GM12878 (cell line): ENCODE data around the gene NKTR. TPM values are rescaled to one million over a fixed set of nuclear protein-coding genes. Genes with fewer than 3 reads are reported as not detected.

Source experiments
- ATAC-seq: fragments of 200-7000 bp; cut with Tn5 transposase; 3 replicates; pipeline ENCODE4 v1.9.1; 2020; ENCODE audit warnings: mild to moderate bottlenecking, moderate library complexity
- BruUV-seq: library from RNA; stranded (reverse); fragments of 400-500 nt; replicated peaks from 2 replicates; lab custom pipeline; 2021; lab: Mats Ljungman, UMichigan
- CTCF ChIA-PET: fragments of 300-600 bp; sonication (Branson Sonifier 250); formaldehyde crosslinking; extraction: SDS; loops from one replicate; lab custom pipeline; 2021; ENCODE audit warnings: inconsistent platforms; lab: Yijun Ruan, JAX
- POLR2A ChIA-PET: fragments of 350-600 bp; formaldehyde crosslinking; extraction: SDS; loops from one replicate; lab custom pipeline; 2021; ENCODE audit warnings: inconsistent platforms; lab: Charles Lee
- RAD21 ChIA-PET: fragments of 300-600 bp; sonication (Branson Sonifier 250); formaldehyde crosslinking; loops from one replicate; lab custom pipeline; 2023; ENCODE audit warnings: antibody characterized with exemption; ENCODE audit not compliant: unreplicated experiment; lab: Charles Lee
- SMC1A ChIA-PET: fragments of 300-600 bp; sonication (Branson Sonifier 250); formaldehyde crosslinking; loops from one replicate; lab custom pipeline; 2023; ENCODE audit not compliant: unreplicated experiment, uncharacterized antibody; lab: Charles Lee
- DNase-seq: peaks from one replicate; pipeline ENCODE4 v3.0.0-alpha.2; 2011; ENCODE audit warnings: low read depth, low spot score
- FAIRE-seq: peaks from 3 replicates; lab custom pipeline; 2011; peaks lifted over from hg19 to GRCh38; lab: Jason Lieb, UNC
- H2AFZ ChIP-seq: 2 replicates; pipeline ENCODE4 v1.6.0; 2011; ENCODE audit warnings: low read depth, low read length, control low read depth; ENCODE audit not compliant: control insufficient read depth
- H3K27ac ChIP-seq: 2 replicates; pipeline ENCODE4 v1.5.1; 2011; ENCODE audit warnings: control low read depth; ENCODE audit not compliant: control insufficient read depth, insufficient read depth
- H3K27me3 ChIP-seq, 2 experiments: replicated peaks in 1 of 2; 2 replicates each; pipeline versions ENCODE4 v1.6.0 to v1.6.1; 2011; ENCODE audit warnings: low read length in 1 of 2; ENCODE audit not compliant: control insufficient read depth in 2 of 2, insufficient read depth in 2 of 2
- H3K36me3 ChIP-seq, 2 experiments: 2 replicates each; pipeline ENCODE4 v1.5.1; 2011; ENCODE audit warnings: low read length in 1 of 2; ENCODE audit not compliant: control insufficient read depth in 2 of 2, insufficient read depth in 2 of 2
- H3K4me1 ChIP-seq: 2 replicates; pipeline ENCODE4 v1.6.1; 2011; ENCODE audit warnings: mild to moderate bottlenecking, low read length, moderate library complexity, mixed read lengths; ENCODE audit not compliant: control insufficient read depth, insufficient read depth
- H3K4me2 ChIP-seq: 2 replicates; pipeline ENCODE4 v1.6.0; 2011; ENCODE audit warnings: control low read depth; ENCODE audit not compliant: control insufficient read depth, insufficient read depth
- H3K4me3 ChIP-seq: fragments of 200-600 bp; sonication (generic); 2 replicates; pipeline ENCODE4 v1.5.1; 2016
- H3K79me2 ChIP-seq: 2 replicates; pipeline ENCODE4 v1.6.0; 2011; ENCODE audit warnings: low read length; ENCODE audit not compliant: control insufficient read depth, insufficient read depth
- H3K9ac ChIP-seq: 2 replicates; pipeline ENCODE4 v1.8.0; 2011; ENCODE audit warnings: low read length, control low read depth, mixed read lengths; ENCODE audit not compliant: control insufficient read depth, insufficient read depth
- H3K9me3 ChIP-seq: replicated peaks from 3 replicates; pipeline ENCODE4 v1.5.1; 2011; ENCODE audit warnings: mild to moderate bottlenecking, low read length; ENCODE audit not compliant: control insufficient read depth, insufficient read depth
- H4K20me1 ChIP-seq: 2 replicates; pipeline ENCODE4 v1.6.0; 2011; ENCODE audit not compliant: control insufficient read depth, insufficient read depth
- MEF2B ChIP-seq: fragments of 450-650 bp; IDR thresholded peaks from 2 replicates; pipeline ENCODE4 v1.6.1; 2018; ENCODE audit warnings: mild to moderate bottlenecking, moderate library complexity; ENCODE audit not compliant: partially characterized antibody, poor library complexity, severe bottlenecking
- NFIC ChIP-seq: IDR thresholded peaks from 2 replicates; pipeline ENCODE4 v1.6.1; 2012; ENCODE audit warnings: low read depth, mild to moderate bottlenecking, inconsistent platforms, low read length, moderate library complexity
- RUNX3 ChIP-seq: IDR thresholded peaks from 2 replicates; pipeline ENCODE4 v1.6.1; 2012; ENCODE audit warnings: low read length, inconsistent platforms
- SIX5 ChIP-seq: IDR thresholded peaks from 2 replicates; pipeline ENCODE4 v1.6.1; 2011; ENCODE audit warnings: mild to moderate bottlenecking, low read depth, low read length, moderate library complexity; ENCODE audit not compliant: severe bottlenecking
- SMAD1 ChIP-seq: fragments of 450-650 bp; IDR thresholded peaks from 2 replicates; pipeline ENCODE4 v1.6.1; 2018; ENCODE audit warnings: mild to moderate bottlenecking, low read depth; ENCODE audit not compliant: partially characterized antibody
- SREBF1 ChIP-seq: IDR thresholded peaks from 2 replicates; pipeline ENCODE4 v1.6.1; 2012; ENCODE audit warnings: mild to moderate bottlenecking, low read length
- ZBTB33 ChIP-seq: fragments of 450-650 bp; IDR thresholded peaks from 2 replicates; pipeline ENCODE4 v1.6.1; 2017; ENCODE audit warnings: mild to moderate bottlenecking
- ZBTB40 ChIP-seq: fragments of 450-650 bp; IDR thresholded peaks from 2 replicates; pipeline ENCODE4 v1.6.1; 2016; ENCODE audit warnings: mild to moderate bottlenecking, moderate library complexity, borderline replicate concordance
- ZNF622 ChIP-seq: fragments of 450-650 bp; IDR thresholded peaks from 2 replicates; pipeline ENCODE4 v1.6.1; 2017; ENCODE audit warnings: mild to moderate bottlenecking, inconsistent platforms
- WGBS: methylation state at CpG from one replicate; pipeline ENCODE4 v1.1.6; 2016; ENCODE audit warnings: low lambda C conversion rate; ENCODE audit not compliant: insufficient replicate concordance, insufficient coverage; ENCODE audit errors: missing lambda C conversion rate; 5-methylcytosine and 5-hydroxymethylcytosine counted together
- in situ Hi-C: fragments of 300-500 bp; cut with MboI; formaldehyde crosslinking; loops from 9 replicates; pipeline ENCODE4 v1.14.3; 2018; ENCODE audit warnings: mixed read lengths
- intact Hi-C: fragments of 100-400 bp; cut with micrococcal nuclease; formaldehyde crosslinking; loops from one replicate; pipeline ENCODE4 v1.14.2; 2022; ENCODE audit not compliant: unreplicated experiment
- polyA plus RNA-seq, 11 experiments: library from polyadenylated mRNA; depleted of rRNA in 4 of 11; unstranded in 6 of 11; stranded (reverse) in 5 of 11; fragments of >200 nt; fragmentation: Nextera tagmentation in 4 of 11; fragmentation: Illumina TruSeq in 1 of 11; extraction: Ambion mirVana in 4 of 11; extraction: Trizol in 1 of 11; gene quantifications; 1 replicate in 1 of 11; 2 replicates in 10 of 11; pipeline versions ENCODE4 v1.2.1 to v1.2.3, GENCODE V29; 2011 to 2016; ENCODE audit warnings: inconsistent platforms in 2 of 11, missing spikeins in 2 of 11, low read depth in 1 of 11
- total RNA-seq, 4 experiments: library from RNA; depleted of rRNA in 3 of 4; stranded (reverse); fragments of >200 nt in 3 of 4; fragmentation: Illumina TruSeq in 1 of 4; extraction: Trizol in 1 of 4; gene quantifications; 2 replicates each; pipeline versions ENCODE4 v1.2.1 to v1.2.3, GENCODE V29; 2013 to 2021
- TF ChIP-seq, protein P1 (sequence below): fragments of 450-650 bp; IDR thresholded peaks from 2 replicates; pipeline ENCODE4 v1.6.1; 2017; ENCODE audit warnings: borderline replicate concordance
- TF ChIP-seq, protein P2 (sequence below): IDR thresholded peaks from 2 replicates; pipeline ENCODE4 v1.6.1; 2011; ENCODE audit warnings: low read depth, mild to moderate bottlenecking, low read length, moderate library complexity, borderline replicate concordance; ENCODE audit errors: extremely low read depth

Gene NKTR
- total and polyA plus RNA-seq, 10 of the 15 experiments (the other 5 are each of a cell fraction or from before 2014, with no cell fraction given), result 15.3 to 91.9 (median 55.3) TPM

DNA sequence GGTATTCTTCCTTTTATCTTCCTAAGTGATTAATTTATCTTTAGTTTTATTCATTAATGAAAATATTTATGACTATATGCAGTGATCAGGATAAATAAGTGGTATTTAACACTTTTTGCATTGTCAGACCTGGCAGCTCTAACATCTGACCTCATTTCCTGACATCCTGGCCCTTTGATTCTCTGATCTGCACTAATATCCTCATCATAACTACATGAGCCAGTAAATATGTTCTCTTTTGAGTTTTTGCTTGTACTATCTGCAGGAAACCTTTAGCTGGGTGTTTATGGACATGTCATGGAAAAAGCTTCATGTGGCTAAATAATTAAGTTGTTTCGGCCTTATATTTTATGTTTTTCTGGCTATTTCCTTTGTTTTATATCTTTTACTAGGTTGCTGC lies 10.5 kb downstream of the NKTR start:
- POLR2A ChIA-PET, result interaction anchor here (0.7 to 1.5 kb wide), 3 partner anchors 8 to 268 kb away, joined by 7 to 10 read pairs (median 7); partner anchors contain the start of gene NKTR

More for the DNA sequence above, 10.5 kb downstream of the NKTR start:
- BruUV-seq, result no TSS peak
- no peak overlapping the region for H3K4me2 ChIP-seq
- ChIA-PET RAD21 (no interaction called here), CTCF (interaction anchor here (0.7 to 4.6 kb wide), 6 partner anchors 9 to 1366 kb away, joined by 3 to 41 read pairs (median 4); partner anchors contain the start of genes NKTR and SEC22C), SMC1A (interaction anchor here (1.1 to 3.7 kb wide), 4 partner anchors 9 to 23 kb away, joined by 3 to 31 read pairs (median 4); partner anchors contain the start of gene NKTR)
- H3K4me3 ChIP-seq, result no peak overlapping the region
- in situ Hi-C loops (no loop called here), intact Hi-C loops (no loop called here)
- H3K27ac ChIP-seq, result no peak overlapping the region
- DNase-seq (no peak), ATAC-seq (peak; percentile 30; the same call in 1 of the 3 replicates), FAIRE-seq (no peak)
- peaks cover 0 to 23% of the 10 kb centered on the region in 2 experiments; a peak in 3 of 4 replicates for H3K36me3 ChIP-seq
- TF ChIP-seq SREBF1 (no peak), NFIC (no peak), ZNF622 (no peak), ZBTB40 (no peak), RUNX3 (no peak), SIX5 (no peak), ZBTB33 (no peak), MEF2B (no peak), SMAD1 (no peak)
- TF ChIP-seq, protein P1, sequence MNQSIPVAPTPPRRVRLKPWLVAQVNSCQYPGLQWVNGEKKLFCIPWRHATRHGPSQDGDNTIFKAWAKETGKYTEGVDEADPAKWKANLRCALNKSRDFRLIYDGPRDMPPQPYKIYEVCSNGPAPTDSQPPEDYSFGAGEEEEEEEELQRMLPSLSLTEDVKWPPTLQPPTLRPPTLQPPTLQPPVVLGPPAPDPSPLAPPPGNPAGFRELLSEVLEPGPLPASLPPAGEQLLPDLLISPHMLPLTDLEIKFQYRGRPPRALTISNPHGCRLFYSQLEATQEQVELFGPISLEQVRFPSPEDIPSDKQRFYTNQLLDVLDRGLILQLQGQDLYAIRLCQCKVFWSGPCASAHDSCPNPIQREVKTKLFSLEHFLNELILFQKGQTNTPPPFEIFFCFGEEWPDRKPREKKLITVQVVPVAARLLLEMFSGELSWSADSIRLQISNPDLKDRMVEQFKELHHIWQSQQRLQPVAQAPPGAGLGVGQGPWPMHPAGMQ, result no peak
- TF ChIP-seq, protein P2, sequence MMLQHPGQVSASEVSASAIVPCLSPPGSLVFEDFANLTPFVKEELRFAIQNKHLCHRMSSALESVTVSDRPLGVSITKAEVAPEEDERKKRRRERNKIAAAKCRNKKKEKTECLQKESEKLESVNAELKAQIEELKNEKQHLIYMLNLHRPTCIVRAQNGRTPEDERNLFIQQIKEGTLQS, result no peak
- H3K79me2 ChIP-seq, result peaks cover 89% of the 10 kb centered on the region
- 100% methylated on average over 1 of the region's 1 CpG for WGBS
- no peak overlapping the region for H3K9ac ChIP-seq
- peaks cover 3% of the 10 kb centered on the region; the same call in 1 of the 2 replicates for H3K4me1 ChIP-seq
- no peaks in the 10 kb centered on the region for H4K20me1 ChIP-seq
- H2AFZ ChIP-seq, result no peak overlapping the region
- no peaks in the 10 kb centered on the region for H3K27me3 ChIP-seq
- no peaks in the 10 kb centered on the region; the same call in 1 of the 3 replicates for H3K9me3 ChIP-seq
